SK-N-SH (cell line): ENCODE data around the gene PCNX2.

Source experiments
- CHD2 ChIP-seq: fragments of 150-350 bp; IDR thresholded peaks from 2 replicates; pipeline ENCODE4 v1.6.1; 2018; ENCODE audit warnings: low read length; ENCODE audit not compliant: partially characterized antibody
- CTCF ChIP-seq: fragments of 200-600 bp; sonication (generic); IDR thresholded peaks from 2 replicates; pipeline ENCODE4 v1.6.1; 2017; ENCODE audit warnings: antibody characterized with exemption, mild to moderate bottlenecking, moderate library complexity
- EP300 ChIP-seq, 2 experiments: IDR thresholded peaks; 2 replicates each; pipeline versions ENCODE4 v1.4.0 to v1.6.1; 2012; ENCODE audit warnings: borderline replicate concordance in 1 of 2, low read depth in 1 of 2, low read length in 1 of 2
- EZH2phosphoT487 ChIP-seq: fragments of 200-600 bp; sonication (generic); IDR thresholded peaks from 2 replicates; pipeline ENCODE4 v1.6.1; 2017; ENCODE audit warnings: low read depth, mixed run types, mild to moderate bottlenecking, antibody characterized with exemption, moderate library complexity, borderline replicate concordance
- FOXJ3 ChIP-seq: sonication (generic); formaldehyde crosslinking; IDR thresholded peaks from 2 replicates; pipeline ENCODE4 v1.5.1; 2020; ENCODE audit warnings: mild to moderate bottlenecking, missing genetic modification reagents
- IRF3 ChIP-seq: fragments of 150-350 bp; IDR thresholded peaks from 2 replicates; pipeline ENCODE4 v1.6.1; 2016; ENCODE audit warnings: mild to moderate bottlenecking, low read depth, low read length
- POLR2AphosphoS5 ChIP-seq: IDR thresholded peaks from 2 replicates; pipeline ENCODE4 v1.6.1; 2012; ENCODE audit warnings: low read depth, low read length
- RAD21 ChIP-seq: IDR thresholded peaks from 2 replicates; pipeline ENCODE4 v1.6.1; 2012; ENCODE audit warnings: mild to moderate bottlenecking, low read length
- REST ChIP-seq: IDR thresholded peaks from 2 replicates; pipeline ENCODE4 v1.6.1; 2012; ENCODE audit warnings: mild to moderate bottlenecking, low read depth, low read length, moderate library complexity
- SMC3 ChIP-seq: IDR thresholded peaks from 2 replicates; pipeline ENCODE4 v1.6.1; 2012; ENCODE audit warnings: low read depth, low read length, improper control_type of control experiment
- USF2 ChIP-seq: fragments of 150-350 bp; IDR thresholded peaks from 2 replicates; pipeline ENCODE4 v1.6.1; 2017; ENCODE audit warnings: antibody characterized with exemption, low read length, low read depth, borderline replicate concordance
- ZBTB33 ChIP-seq: IDR thresholded peaks from 2 replicates; pipeline ENCODE4 v1.4.0; 2012; ENCODE audit warnings: low read depth, borderline replicate concordance
- TF ChIP-seq, protein P1 (sequence below): IDR thresholded peaks from 2 replicates; pipeline ENCODE4 v1.4.0; 2012; ENCODE audit warnings: low read depth

DNA sequence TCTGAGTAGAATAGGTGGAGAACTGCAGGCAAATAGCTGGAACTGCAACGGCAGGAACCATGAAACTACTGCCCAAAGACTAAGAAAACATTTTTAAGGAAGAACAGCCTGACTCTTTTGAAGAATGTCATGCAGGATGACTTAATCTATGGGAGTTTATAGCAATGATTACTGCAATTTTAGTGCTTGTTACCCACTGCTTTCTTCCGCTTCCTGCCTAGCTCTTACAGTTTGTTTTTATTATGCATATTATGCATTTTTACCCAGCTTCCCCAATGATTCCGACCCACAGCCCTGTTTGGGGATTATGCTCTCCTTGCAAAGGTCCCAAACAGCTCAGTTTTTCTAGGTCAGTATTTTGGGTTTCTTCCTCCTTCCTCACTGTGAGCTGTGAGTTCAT is 71.2 kb downstream of the PCNX2 start:
- TF ChIP-seq POLR2AphosphoS5 (no peak), CTCF (no peak), FOXJ3 (CRISPR knock-in tag) (no peak), CHD2 (no peak), REST (no peak), SMC3 (no peak), EP300 (IDR thresholded peaks at IDR 0.05; ENCODE audit: borderline replicate concordance in 1 of 2, low read depth in 1 of 2, low read length in 1 of 2) (no peak), ZBTB33 (no peak), RAD21 (no peak), EZH2phosphoT487 (no peak), USF2 (no peak), IRF3 (no peak)
- TF ChIP-seq, protein P1, sequence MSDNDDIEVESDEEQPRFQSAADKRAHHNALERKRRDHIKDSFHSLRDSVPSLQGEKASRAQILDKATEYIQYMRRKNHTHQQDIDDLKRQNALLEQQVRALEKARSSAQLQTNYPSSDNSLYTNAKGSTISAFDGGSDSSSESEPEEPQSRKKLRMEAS: no peak
